Measurements from ENCODE around the gene GINS1. TPM values are rescaled to one million over a fixed set of nuclear protein-coding genes. Genes with fewer than 3 reads are reported as not detected.

The GINS1 gene
- total and polyA plus RNA-seq, 2 of the 13 experiments (the other 11 are each of a cell fraction or from before 2014, with no cell fraction given), result 14.6 to 59.9 TPM

- TF ChIP-seq ZNF7 (CRISPR knock-in tag; IDR thresholded peaks at IDR 0.05) (no peak), ATF6 (CRISPR knock-in tag; conservative IDR thresholded peaks at IDR 0.05) (no peak), ZBTB26 (CRISPR knock-in tag; IDR thresholded peaks at IDR 0.05; ENCODE audit: borderline replicate concordance) (no peak), ZBTB8A (CRISPR knock-in tag; IDR thresholded peaks at IDR 0.05; ENCODE audit: borderline replicate concordance, low read depth) (peak; percentile 95), HNRNPLL (IDR thresholded peaks at IDR 0.05; ENCODE audit: low read depth, low read length, poor library complexity, severe bottlenecking) (no peak), IKZF5 (CRISPR knock-in tag; IDR thresholded peaks at IDR 0.05) (peak; percentile 72), ZNF558 (CRISPR knock-in tag; IDR thresholded peaks at IDR 0.05; ENCODE audit: borderline replicate concordance) (peak; percentile 44; the same call in 1 of the 2 replicates), TCF12 (IDR thresholded peaks at IDR 0.05) (no peak), TCF12 (CRISPR knock-in tag; IDR thresholded peaks at IDR 0.05) (peak; percentile 77; the same call in 1 of the 2 replicates), ZNF878 (CRISPR knock-in tag; IDR thresholded peaks at IDR 0.05) (peak; percentile 38), RERE (CRISPR knock-in tag; IDR thresholded peaks at IDR 0.05; ENCODE audit: low read depth) (peak; percentile 99), ZNF460 (CRISPR knock-in tag; IDR thresholded peaks at IDR 0.05; ENCODE audit: borderline replicate concordance) (no peak), SMYD3 (CRISPR knock-in tag; IDR thresholded peaks at IDR 0.05) (no peak), PCBP1 (IDR thresholded peaks at IDR 0.05; ENCODE audit: borderline replicate concordance, low read depth, low read length) (no peak), AKAP8 (CRISPR knock-in tag; IDR thresholded peaks at IDR 0.05) (0 out of 2 replicates have a peak, but pooled peaks have one; percentile 47)
- TF ChIP-seq, protein P1, sequence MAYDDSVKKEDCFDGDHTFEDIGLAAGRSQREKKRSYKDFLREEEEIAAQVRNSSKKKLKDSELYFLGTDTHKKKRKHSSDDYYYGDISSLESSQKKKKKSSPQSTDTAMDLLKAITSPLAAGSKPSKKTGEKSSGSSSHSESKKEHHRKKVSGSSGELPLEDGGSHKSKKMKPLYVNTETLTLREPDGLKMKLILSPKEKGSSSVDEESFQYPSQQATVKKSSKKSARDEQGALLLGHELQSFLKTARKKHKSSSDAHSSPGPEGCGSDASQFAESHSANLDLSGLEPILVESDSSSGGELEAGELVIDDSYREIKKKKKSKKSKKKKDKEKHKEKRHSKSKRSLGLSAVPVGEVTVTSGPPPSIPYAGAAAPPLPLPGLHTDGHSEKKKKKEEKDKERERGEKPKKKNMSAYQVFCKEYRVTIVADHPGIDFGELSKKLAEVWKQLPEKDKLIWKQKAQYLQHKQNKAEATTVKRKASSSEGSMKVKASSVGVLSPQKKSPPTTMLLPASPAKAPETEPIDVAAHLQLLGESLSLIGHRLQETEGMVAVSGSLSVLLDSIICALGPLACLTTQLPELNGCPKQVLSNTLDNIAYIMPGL (CRISPR knock-in tag; IDR thresholded peaks at IDR 0.05; ENCODE audit: borderline replicate concordance in 1 of 2, low read depth in 1 of 2), result 0 out of 4 replicates have a peak, but pooled peaks of 1 of the 2 experiments have one; percentile 37
Measured at GRCh38 chr20:25378189-25378883, 29.1 kb upstream of the GINS1 start (continued).

Measured in HepG2 (cell line).